ENCODE measurements around the gene ETNPPL. TPM values are rescaled to one million over a fixed set of nuclear protein-coding genes. Genes with fewer than 3 reads are reported as not detected.
A peak's percentile ranks its signal among the peaks of the same experiment; 100 is the strongest.

Gene ETNPPL
- total RNA-seq, 1 experiment from 2014 or later: not detected

GRCh38 chr4:108700081-108700757, 62.6 kb downstream of the ETNPPL start:
- peak; percentile 85 for DNase-seq (ENCODE audit: low spot score)

- no peak for DNase-seq (ENCODE audit: low spot score)
Measured at GRCh38 chr4:108696160-108696559, 66.7 kb downstream of the ETNPPL start.

- DNase-seq (ENCODE audit: low spot score): no peak
Measured at GRCh38 chr4:108695062-108695461, 67.8 kb downstream of the ETNPPL start.

- no peak for DNase-seq (ENCODE audit: low spot score)
Measured at GRCh38 chr4:108694423-108694822, 68.4 kb downstream of the ETNPPL start.

GRCh38 chr4:108693819-108694218, 69.0 kb downstream of the ETNPPL start:
- no peak for DNase-seq (ENCODE audit: low spot score)

GRCh38 chr4:108693211-108693610, 69.6 kb downstream of the ETNPPL start:
- DNase-seq (ENCODE audit: low spot score): no peak

Other genes starting within 250 kb of the ETNPPL start
- gene RPL34, start 142.5 kb downstream of the ETNPPL start, total RNA-seq (2014; rRNA removed; shearing (Covaris generic)): 766 and 852 TPM in 2 replicates
- 183 and 432 TPM in 2 replicates for gene OSTC, start 112.5 kb downstream of the ETNPPL start, total RNA-seq (2014; rRNA removed; shearing (Covaris generic))